DMS53 treated with DMSO at 0.1 percent for 48 hours (cell line): ENCODE measurements around the gene SLC27A5.

Experiments
- DNase-seq: peaks from one replicate; lab custom pipeline; 2025; ENCODE audit not compliant: unreplicated experiment; lab: John Stamatoyannopoulos, UW

The SLC27A5 gene, protein sequence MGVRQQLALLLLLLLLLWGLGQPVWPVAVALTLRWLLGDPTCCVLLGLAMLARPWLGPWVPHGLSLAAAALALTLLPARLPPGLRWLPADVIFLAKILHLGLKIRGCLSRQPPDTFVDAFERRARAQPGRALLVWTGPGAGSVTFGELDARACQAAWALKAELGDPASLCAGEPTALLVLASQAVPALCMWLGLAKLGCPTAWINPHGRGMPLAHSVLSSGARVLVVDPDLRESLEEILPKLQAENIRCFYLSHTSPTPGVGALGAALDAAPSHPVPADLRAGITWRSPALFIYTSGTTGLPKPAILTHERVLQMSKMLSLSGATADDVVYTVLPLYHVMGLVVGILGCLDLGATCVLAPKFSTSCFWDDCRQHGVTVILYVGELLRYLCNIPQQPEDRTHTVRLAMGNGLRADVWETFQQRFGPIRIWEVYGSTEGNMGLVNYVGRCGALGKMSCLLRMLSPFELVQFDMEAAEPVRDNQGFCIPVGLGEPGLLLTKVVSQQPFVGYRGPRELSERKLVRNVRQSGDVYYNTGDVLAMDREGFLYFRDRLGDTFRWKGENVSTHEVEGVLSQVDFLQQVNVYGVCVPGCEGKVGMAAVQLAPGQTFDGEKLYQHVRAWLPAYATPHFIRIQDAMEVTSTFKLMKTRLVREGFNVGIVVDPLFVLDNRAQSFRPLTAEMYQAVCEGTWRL

DNA sequence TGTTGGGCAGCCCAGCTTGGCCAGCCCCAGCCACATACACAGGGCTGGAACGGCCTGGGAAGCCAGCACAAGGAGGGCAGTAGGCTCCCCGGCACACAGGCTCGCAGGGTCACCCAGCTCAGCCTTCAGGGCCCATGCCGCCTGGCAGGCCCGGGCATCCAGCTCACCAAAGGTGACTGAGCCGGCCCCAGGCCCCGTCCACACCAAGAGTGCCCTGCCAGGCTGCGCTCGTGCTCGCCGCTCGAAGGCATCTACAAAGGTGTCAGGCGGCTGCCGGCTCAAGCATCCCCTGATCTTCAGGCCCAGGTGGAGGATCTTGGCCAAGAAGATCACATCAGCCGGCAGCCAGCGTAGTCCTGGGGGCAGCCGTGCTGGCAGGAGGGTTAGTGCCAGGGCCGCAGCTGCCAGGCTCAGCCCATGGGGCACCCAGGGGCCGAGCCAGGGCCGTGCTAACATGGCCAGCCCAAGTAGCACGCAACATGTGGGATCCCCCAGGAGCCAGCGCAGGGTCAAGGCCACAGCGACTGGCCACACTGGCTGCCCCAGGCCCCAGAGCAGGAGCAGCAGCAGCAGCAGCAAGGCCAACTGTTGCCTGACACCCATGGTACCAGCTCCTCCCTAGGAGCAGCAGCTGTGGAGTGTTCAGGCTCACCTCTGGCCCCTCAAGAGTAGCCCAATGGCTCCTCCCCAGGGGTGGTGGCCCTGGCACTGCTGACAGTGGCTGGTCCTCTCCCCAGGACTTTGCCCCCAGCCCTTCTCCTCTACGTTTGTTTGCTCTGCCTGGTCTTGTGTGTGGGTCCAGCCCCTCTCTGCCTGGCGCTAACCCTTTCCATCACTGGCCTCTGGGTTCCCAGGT is at the start of gene SLC27A5:
SLC27A5 (minus strand) TSS at position 640 of the 856 bp plus-strand sequence; CDS start at position 603, 37 bp downstream.
- DNase-seq, result no peak

DNA sequence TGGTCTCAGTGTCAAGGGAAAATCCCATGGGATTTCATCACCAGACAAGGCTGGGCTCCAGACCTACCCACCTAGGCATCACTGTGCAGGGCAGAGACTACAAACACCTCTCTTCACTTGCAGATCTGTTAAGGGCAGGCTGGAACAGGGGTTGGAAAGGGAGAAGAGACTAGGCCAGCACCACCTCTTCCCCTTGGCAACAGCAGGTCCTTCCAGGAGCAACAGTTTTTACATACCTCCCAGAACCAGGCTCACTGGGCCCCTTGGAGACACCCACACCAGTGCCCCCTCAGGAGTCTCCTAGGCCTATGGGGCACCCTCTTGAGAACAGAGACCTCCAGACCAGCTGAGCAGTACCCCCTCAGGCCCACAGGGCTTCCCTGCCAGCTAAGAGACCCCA is 49.1 kb upstream of the SLC27A5 start:
- DNase-seq, result no peak

DNA sequence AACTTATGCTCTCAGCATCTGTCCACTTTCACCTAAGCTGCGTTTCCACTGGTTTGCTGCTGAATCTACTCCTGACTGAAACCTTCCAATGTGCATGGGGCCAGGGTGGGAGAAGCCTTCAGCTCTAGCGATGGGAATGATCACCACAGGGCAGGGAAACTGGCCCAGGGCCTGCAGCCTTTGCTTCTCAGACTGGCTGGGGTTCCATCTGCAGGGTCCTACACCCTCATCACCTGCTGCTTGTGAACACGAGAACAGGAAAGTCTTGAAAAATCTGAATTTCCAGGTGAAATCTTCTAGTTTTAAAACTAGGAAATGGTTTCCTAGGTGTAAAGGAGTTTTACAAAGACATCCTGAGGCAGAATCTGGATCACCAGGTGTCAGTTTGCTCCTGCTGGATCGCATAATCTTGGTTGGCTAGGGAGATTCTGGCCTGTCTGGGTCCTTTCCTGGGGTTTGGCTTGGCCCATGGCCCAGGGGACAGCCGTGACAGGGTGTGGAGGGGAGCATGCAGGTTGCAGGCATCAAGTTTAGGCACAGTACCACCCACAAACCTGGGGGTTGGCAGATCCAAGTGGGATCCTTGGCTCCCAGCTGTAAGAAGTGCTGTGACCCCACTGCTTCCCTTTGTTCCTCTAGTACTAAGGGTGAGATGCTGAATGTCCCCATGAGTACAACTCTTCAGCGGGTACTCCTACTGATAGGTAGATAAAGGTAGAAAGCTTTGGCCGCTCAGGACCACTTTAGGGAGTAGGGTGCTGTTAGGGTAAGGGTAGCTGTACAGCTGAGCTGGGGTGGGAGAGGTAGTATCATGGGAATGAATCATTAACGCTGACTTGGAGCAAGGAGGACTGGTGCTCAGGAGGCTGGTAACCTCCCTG is 48.5 kb upstream of the SLC27A5 start:
- DNase-seq, result no peak

DNA sequence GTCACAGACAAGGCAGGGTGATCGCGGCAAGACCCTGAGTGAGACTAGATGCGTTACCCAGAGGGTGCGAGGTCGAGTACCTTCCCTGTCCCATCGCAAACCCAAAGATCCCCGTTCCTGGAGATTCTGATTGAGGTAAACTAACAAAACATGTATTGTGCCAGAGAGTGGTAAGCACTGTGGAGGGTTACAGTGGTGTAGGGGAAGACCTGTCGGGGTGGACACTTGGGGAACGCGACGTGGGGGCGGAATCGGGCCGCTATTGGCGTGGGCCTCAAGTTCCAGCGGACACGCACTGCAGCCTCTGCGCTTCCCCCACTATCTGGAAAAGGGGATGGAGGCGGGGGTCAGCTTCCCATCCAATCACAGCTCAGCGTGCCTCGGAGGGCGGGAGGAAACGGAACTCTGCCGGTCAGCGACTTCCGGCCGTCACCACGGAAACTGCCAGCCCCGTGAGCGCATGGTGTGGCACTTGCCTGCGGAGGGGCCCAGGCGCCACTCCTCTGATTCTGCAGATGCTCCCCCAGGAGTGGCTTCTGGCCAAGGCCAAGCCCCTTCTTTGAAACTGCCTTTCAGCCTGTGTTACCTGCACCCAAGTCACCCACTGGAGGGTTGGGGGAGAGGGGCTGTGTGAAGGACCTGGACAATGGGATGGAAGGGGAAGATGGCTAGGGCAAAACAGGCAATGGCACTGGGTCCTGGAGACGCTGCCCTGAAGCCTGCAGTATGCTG is 47.6 kb upstream of the SLC27A5 start:
- DNase-seq, result no peak

DNA sequence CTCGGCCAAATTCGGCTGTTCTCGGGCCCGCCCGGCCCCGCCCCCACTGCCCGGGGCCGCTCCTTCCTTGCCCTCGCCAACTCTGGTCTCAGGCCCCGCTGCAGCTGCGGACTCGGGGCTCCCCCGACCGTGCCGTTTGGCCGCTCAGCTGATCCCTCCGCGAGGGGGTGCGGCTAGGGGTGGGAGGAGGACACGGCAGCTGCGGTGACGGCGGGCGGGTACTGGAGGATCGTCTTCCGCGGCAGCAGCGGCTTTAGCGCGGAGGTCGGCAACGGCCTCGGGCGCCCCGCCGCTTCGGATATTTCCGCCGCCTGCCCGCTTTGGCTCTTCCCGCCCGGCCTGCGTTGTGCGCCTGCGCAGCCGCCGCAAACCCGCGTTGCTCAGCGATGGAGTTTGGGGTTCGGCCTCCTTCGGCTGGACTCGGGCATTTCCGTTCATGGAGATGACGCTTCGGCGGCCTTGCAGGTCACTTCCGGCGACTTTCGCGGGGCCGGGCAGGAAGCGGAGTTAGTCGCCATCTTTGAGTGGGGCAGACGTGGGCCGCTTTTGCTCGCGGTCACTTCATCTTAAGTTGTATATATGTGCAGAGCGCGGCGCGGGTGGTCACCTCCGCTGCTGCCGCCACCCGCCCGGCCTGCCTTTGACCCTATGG is 47.0 kb upstream of the SLC27A5 start:
- no peak for DNase-seq

DNA sequence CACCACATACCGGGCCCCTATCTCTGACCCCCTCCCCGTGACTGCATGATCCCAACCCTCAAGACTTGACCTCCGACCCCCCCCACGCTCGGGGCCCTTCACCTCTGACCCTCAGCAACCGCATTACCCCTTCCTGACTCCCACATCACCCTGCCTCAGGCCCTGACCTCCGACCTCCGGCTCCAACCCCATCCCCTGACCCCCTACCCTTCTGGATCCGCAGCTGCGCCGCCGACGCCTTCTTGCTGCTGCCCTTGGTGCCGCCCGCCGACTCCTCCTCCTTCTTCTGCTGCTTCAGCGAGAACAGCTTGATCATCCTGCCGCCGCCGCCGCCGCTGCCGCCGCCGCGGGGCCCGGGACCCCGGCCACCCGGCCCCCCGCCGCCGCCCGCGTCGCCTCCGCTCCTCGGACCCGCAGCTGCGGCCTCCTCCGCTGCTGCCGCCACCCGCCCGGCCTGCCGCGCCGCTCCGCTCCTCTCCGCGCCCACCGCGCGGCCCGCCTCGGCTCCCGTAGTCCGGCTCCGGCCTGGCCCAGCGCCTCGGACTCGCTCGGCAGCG is 46.4 kb upstream of the SLC27A5 start, which contains the start of gene UBE2M:
UBE2M (minus strand) TSS at position 546 of the 557 bp plus-strand sequence; CDS start at position 316, 230 bp downstream.
- no peak for DNase-seq

DNA sequence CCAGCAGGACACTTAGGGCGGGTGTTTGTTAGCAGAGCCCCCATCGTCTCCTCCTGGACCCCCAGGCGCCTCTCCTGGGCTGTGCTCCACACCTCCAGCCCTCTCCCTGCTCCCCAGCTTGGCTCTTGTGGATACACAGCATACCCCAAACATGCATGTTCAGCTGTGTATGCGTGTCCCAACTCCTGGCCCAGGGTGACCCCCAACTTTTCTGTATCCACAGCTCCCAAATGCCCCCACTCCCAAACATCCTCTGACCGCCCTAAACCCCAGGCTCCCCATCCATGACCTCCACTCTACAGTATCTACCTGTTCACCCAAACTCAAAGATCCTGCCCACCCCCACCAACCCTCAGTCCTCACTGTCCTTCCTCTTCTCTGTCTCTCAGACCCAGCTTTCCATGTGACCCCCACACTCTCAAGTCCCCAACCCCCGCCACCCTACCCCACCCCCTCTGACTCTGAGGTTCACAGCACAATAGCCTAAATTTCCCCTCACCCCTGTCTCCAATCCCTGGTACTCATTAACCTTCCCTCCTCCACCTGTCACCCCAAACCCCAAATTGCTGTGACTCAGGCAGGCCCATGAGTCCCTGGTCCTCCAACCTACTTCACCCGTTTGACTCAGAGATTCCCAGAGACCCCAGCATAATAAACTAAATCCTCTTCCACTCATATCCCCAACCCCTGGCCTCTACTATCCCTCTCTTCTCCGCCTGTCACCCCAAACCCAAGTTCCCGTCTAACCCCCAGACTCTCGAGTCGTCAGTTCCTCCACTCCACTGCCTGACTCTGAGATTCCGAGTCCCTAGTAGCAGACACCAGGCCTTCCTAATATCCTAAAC is 45.7 kb upstream of the SLC27A5 start:
- DNase-seq, result no peak

DNA sequence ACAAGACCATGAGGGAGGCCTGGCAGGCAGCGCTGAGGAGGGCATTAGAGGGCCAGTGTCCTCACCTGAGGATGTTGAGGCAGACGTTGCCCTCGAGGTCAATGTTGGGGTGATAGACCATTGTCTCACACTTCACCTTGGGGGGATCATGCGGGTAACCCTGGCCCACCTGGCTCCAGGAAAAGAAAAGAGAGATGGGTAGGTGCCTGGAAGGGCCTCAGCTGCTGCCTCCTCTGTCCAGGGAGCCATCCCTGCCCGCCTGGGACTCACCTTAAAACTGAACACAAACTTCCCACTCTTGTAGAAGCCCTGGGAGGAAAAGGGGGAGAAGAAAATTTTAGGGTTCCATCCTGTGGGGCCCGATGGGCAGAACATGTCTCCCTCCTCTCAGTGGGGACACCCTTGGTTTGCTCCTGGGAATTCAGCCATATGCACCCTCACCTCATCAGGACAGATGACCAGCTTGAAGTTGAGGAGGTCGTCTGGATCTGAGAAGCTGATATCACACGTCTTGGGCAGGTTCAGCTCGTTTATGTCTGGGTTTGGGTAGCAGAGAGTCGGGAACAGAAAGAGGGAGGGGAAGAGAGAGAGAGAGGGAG is 44.9 kb upstream of the SLC27A5 start:
- no peak for DNase-seq

DNA sequence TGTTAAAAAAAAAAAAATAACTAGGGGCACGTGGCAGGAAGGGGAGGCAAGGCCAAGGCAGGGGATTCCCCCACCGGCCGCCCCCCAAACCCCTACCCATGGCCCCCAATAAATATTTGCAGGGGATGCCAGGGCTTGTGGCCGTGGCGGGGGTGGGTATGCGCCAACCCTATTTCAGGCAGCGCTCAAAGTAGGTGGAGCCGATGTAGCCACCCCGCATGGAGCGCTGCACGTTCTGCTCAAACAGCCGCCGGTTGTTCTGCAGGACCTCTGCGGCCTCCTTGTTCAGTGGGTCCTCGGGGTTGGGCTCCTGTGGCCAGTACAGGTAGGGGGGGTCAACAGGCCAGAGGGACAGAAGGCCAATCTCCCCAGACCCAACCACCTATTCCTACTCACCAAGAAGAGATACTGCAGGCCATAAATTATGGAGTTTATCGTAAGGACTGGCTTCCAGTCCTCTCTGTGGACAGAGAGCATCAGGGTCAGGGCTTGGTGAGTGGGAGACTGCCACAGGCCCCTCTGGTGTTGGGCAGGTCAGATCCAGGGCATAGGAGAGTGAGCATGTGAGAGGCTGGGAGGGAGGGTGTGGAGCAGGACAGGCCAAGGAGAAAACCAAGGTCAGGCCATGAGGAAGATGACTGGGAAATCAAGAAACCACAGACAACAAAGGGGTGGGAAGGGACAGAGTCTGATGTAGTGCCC is 44.3 kb upstream of the SLC27A5 start:
- DNase-seq, result no peak

DNA sequence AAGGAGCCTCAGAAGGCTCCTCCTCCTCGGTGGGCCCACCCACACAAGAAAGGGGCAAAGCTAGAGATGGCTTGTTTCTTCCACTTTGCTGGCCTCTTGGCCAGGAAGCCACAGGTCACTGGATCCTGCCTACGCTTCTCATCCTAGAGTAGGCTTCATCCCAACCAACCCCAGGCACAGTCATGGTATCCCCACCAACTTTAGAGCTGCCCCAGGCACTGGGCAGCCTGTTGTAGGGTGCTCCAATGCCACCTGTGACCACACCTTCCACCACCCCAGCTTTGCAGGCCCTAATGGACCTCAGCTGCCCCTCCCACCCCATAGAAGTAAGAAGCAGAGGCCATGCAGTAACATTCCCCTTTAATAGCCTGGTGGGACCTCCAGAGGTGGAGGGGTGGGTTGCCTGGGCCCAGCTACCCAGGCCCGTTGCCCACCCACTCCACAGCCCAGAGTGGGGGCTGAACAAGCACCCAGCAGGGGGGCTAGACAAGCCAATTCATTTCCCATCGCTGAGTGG is 43.6 kb upstream of the SLC27A5 start:
- no peak for DNase-seq

DNA sequence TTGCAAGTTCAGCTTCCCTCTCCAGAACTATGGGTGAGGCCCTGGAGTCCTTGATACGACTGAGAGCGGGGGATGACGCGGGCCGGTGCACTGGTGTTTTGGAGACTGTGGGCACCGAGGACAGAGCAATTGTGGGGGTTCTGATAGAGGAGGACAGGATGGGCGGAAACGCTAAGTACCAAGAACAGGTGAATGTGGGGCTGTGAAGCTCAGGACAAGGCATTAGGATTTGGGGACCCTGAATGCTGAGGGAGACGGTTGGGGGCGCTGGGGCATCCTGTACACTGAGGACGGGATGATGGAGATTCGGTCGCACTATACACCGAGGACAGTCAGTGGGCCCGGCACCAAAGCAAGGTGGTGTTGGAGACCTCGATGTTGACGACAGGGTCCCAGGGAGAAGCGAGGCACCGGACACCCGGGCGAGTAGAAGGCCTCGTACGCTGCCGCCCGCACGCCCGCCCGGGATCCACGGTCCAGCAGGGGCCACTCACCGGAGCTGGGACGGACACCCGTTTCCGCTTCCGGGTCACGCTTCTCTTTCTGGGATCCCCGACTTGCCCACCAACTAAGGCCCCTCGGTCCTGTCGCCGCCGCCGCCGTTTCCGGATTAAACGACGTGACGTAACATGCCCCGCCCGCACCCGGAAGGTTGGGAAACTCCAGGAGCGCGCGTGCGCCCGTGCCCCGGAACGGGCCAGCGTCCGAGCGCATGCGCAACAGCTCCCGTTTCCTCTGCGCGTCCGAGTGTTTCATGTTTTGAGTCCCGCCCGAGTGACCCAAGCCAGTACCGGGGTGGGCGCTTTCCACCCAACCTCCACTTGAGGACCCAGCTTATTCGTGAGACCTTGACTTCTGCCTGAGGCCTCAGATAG is 42.9 kb upstream of the SLC27A5 start, which contains the start of gene CHMP2A:
CHMP2A (minus strand) TSS at position 612 of the 875 bp plus-strand sequence. CDS start 893 bp downstream, outside the sequence.
- DNase-seq, result no peak

DNA sequence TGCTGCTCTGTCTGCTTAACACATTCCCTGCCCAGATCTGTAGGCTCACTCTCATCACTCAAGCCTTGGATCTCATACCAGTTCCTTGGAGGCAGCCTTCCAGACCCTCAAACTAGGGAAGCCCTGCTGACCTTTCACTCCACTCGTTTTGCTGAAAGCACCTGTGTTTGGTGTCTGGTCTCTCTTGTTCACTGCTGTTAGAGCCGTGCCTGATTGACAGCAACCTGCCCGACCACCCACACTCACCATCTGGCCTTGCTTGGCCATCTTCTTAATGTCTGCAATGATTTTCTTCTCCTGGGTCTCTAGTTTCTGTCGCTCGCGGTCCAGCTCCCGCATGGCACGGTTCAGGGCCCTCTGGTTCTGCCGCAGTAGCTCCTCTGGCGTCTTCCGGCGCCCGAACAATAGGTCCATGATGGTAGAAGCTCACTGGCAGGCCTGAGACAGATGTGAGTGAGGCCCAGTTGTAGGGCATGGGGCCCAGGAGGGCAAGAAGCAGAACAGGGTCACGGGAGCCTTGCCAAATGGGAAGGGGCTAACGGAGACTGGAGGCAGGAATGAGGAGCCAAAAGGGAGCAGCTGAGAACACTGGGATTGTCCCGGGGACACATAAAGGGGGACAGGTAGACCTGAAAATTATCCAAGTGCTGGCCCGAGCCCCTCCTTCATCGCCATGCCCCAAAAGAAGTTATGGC is 42.2 kb upstream of the SLC27A5 start:
- DNase-seq, result no peak

DNA sequence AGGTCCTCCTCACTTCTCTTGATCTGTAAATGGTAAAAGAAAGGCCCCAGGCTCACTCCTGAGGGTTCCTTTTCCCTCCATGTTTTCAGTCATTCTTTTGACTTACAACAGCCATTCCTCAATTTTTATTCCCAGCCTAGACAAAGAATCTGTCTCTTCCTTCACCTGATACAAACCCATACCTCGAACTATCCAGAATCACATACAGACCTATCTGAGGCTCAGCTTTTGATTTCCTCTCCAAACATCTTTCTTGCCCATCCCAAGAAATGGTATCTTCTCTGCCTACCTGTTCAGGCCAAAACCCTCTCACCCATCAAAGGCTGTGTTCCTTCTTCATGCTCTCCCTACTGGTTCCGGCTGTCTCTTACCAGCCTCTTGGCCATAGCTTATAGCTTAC is 40.9 kb upstream of the SLC27A5 start:
- DNase-seq, result no peak

DNA sequence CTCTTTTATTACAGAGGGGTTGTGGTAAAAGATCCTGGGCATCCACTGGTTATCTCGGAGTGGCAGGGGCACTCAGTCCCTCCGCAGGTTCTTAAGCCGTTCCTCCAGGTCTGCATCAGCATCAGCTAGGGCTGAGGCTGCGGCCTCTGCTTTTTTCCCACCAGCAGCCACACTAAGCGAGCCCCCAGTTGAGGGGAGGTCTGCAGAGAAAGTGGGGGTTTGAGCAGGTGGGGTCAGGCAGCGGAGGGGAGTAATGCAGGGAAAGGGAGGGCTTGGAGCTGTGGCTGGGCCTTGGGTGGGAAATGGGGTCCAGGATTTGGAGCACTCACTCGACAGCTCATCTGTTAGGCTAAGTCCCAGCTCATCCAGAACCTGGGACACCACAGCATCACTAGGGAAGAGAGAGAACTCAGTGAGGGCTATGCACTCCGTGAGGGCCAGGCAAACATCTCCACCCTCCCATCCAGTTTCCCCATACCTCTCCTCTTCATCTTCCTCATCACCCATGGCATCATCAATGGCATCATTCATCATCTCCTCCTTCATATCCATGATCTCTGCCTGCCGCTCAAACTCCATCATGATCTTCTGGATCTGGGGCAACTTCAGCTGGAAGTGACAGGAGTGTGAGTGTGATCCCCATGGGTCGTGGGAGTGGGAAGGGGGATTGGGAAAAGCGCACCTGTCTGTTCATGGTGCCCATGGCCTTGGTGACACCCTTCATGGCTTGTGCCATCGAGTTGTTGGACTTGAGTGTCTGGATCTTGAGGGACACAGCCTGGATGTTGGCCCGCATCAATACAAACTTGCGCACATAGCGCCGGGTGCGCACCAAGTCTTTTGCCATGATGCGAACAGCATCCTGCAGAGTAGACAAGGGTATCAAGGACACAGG is 40.0 kb upstream of the SLC27A5 start:
- no peak for DNase-seq
